Large intestine (tissue), 3 donors: ENCODE data around the gene ZKSCAN1. TPM values are rescaled to one million over a fixed set of nuclear protein-coding genes. Genes with fewer than 3 reads are reported as not detected.

Experiments used
- DNase-seq, 2 donors: peaks; one replicate each; pipeline versions ENCODE4 v3.0.0 to v3.0.0-alpha.2; 2013
- H3K27ac ChIP-seq: one replicate; pipeline ENCODE4 v1.5.1; 2013; ENCODE audit warnings: low read length
- H3K27me3 ChIP-seq: 2 replicates; pipeline ENCODE4 v1.6.1; 2013; ENCODE audit warnings: low read length; ENCODE audit not compliant: control insufficient read depth, insufficient read depth
- H3K36me3 ChIP-seq: 2 replicates; pipeline ENCODE4 v1.6.1; 2013; ENCODE audit warnings: low read length; ENCODE audit not compliant: control insufficient read depth, insufficient read depth
- H3K4me1 ChIP-seq: one replicate; pipeline ENCODE4 v1.6.1; 2013; ENCODE audit warnings: low read length; ENCODE audit not compliant: control insufficient read depth, insufficient read depth
- H3K4me3 ChIP-seq: one replicate; pipeline ENCODE4 v1.5.1; 2013; ENCODE audit warnings: low read length
- H3K9me3 ChIP-seq: one replicate; pipeline ENCODE4 v1.6.1; 2013; ENCODE audit warnings: mild to moderate bottlenecking, low read depth, low read length, moderate library complexity; ENCODE audit not compliant: control insufficient read depth
- WGBS: methylation state at CpG from one replicate; pipeline ENCODE4 v1.1.5; 2013; ENCODE audit warnings: low lambda C conversion rate; ENCODE audit not compliant: insufficient coverage; 5-methylcytosine and 5-hydroxymethylcytosine counted together
- polyA plus RNA-seq: library from polyadenylated mRNA; unstranded; fragments of 120-200 nt; gene quantifications from one replicate; pipeline ENCODE4 v1.2.1, GENCODE V29; 2013

Gene ZKSCAN1
- polyA plus RNA-seq, 1 donor, result 45.6 TPM

- Histone ChIP-seq H3K4me1 (peaks cover 2% of the 10 kb centered on the region), H3K27me3 (no peaks in the 10 kb centered on the region), H3K4me3 (no peak overlapping the region), H3K36me3 (peaks cover 56% of the 10 kb centered on the region), H3K9me3 (no peaks in the 10 kb centered on the region), H3K27ac (no peak overlapping the region)
- WGBS, result no CpG with 5 or more reads among the region's 8 CpGs
- no peak for DNase-seq
Observed at GRCh38 chr7:100034871-100035510, 19.6 kb downstream of the ZKSCAN1 start.

- Histone ChIP-seq H3K27ac (no peak overlapping the region), H3K4me3 (no peak overlapping the region), H3K36me3 (peaks cover 47% of the 10 kb centered on the region), H3K9me3 (no peaks in the 10 kb centered on the region), H3K27me3 (no peaks in the 10 kb centered on the region), H3K4me1 (peaks cover 2% of the 10 kb centered on the region)
- no CpG with 5 or more reads among the region's 6 CpGs for WGBS
- DNase-seq, result no peak
Observed at GRCh38 chr7:100035876-100036275, 20.5 kb downstream of the ZKSCAN1 start.

- Histone ChIP-seq H3K27ac (no peak overlapping the region), H3K36me3 (peaks cover 28% of the 10 kb centered on the region), H3K27me3 (no peaks in the 10 kb centered on the region), H3K4me3 (no peak overlapping the region), H3K9me3 (no peaks in the 10 kb centered on the region), H3K4me1 (peaks cover 2% of the 10 kb centered on the region)
- 67% methylated on average over 3 of the region's 7 CpGs for WGBS
- DNase-seq, result no peak
Observed at GRCh38 chr7:100038326-100038725, 22.9 kb downstream of the ZKSCAN1 start.

GRCh38 chr7:100040575-100040974 is 25.2 kb downstream of the ZKSCAN1 start:
- H3K36me3 ChIP-seq, result peaks cover 7% of the 10 kb centered on the region

GRCh38 chr7:100044718-100045117 is 29.3 kb downstream of the ZKSCAN1 start:
- DNase-seq, result no peak
- no CpG with 5 or more reads among the region's 6 CpGs for WGBS

More at GRCh38 chr7:100040575-100040974, 25.2 kb downstream of the ZKSCAN1 start:
- no CpG with 5 or more reads among the region's 7 CpGs for WGBS
- DNase-seq, result no peak
- Histone ChIP-seq H3K27ac (no peak overlapping the region), H3K4me1 (peaks cover 2% of the 10 kb centered on the region), H3K4me3 (no peak overlapping the region), H3K9me3 (no peaks in the 10 kb centered on the region), H3K27me3 (no peaks in the 10 kb centered on the region)

GRCh38 chr7:100048680-100049079 is 33.3 kb downstream of the ZKSCAN1 start:
- WGBS, result no CpG with 5 or more reads among the region's 4 CpGs
- Histone ChIP-seq H3K4me3 (no peak overlapping the region), H3K36me3 (no peaks in the 10 kb centered on the region), H3K27me3 (no peaks in the 10 kb centered on the region), H3K27ac (no peak overlapping the region), H3K4me1 (peaks cover 10% of the 10 kb centered on the region), H3K9me3 (no peaks in the 10 kb centered on the region)
- peak in 1 of 2 donors; percentile 26 for DNase-seq

More at GRCh38 chr7:100044718-100045117, 29.3 kb downstream of the ZKSCAN1 start:
- peaks cover 6% of the 10 kb centered on the region for H3K4me1 ChIP-seq
- no peaks in the 10 kb centered on the region for H3K27me3 ChIP-seq
- no peaks in the 10 kb centered on the region for H3K36me3 ChIP-seq
- no peaks in the 10 kb centered on the region for H3K9me3 ChIP-seq
- H3K4me3 ChIP-seq, result no peak overlapping the region
- no peak overlapping the region for H3K27ac ChIP-seq

GRCh38 chr7:100049441-100050291 is 34.3 kb downstream of the ZKSCAN1 start, which contains the start of gene ZSCAN21:
TSS of gene ZSCAN21 (plus strand) at chr7:100049774. CDS start at chr7:100057007, 7,233 bp downstream.
- Histone ChIP-seq H3K9me3 (no peaks in the 10 kb centered on the region), H3K4me3 (peak within 1 kb of the TSS; percentile 84), H3K27ac (peak within 1 kb of the TSS; percentile 97), H3K27me3 (no peaks in the 10 kb centered on the region), H3K36me3 (no peaks in the 10 kb centered on the region), H3K4me1 (peaks cover 10% of the 10 kb centered on the region)
- DNase-seq, result peak; percentile 77 to 90
- no CpG with 5 or more reads among the region's 47 CpGs for WGBS

GRCh38 chr7:100051611-100052010 is 36.2 kb downstream of the ZKSCAN1 start:
- H3K36me3 ChIP-seq, result no peaks in the 10 kb centered on the region
- no CpG with 5 or more reads among the region's 3 CpGs for WGBS
- no peak overlapping the region for H3K27ac ChIP-seq
- peaks cover 10% of the 10 kb centered on the region for H3K4me1 ChIP-seq
- no peaks in the 10 kb centered on the region for H3K27me3 ChIP-seq
- no peak for DNase-seq
- no peak overlapping the region for H3K4me3 ChIP-seq
- H3K9me3 ChIP-seq, result no peaks in the 10 kb centered on the region

GRCh38 chr7:100053215-100053614 is 37.8 kb downstream of the ZKSCAN1 start:
- H3K4me1 ChIP-seq, result peaks cover 10% of the 10 kb centered on the region
- H3K27ac ChIP-seq, result no peak overlapping the region
- peaks cover 15% of the 10 kb centered on the region for H3K36me3 ChIP-seq
- DNase-seq, result peak; percentile 63 to 69
- H3K9me3 ChIP-seq, result no peaks in the 10 kb centered on the region
- WGBS, result no CpG with 5 or more reads among the region's 3 CpGs
- no peak overlapping the region for H3K4me3 ChIP-seq
- H3K27me3 ChIP-seq, result no peaks in the 10 kb centered on the region

GRCh38 chr7:100057006-100057405 is 41.6 kb downstream of the ZKSCAN1 start:
- WGBS, result no CpG with 5 or more reads among the region's 10 CpGs

More at GRCh38 chr7:100057006-100057405, 41.6 kb downstream of the ZKSCAN1 start:
- no peak overlapping the region for H3K27ac ChIP-seq
- H3K9me3 ChIP-seq, result no peaks in the 10 kb centered on the region
- no peak for DNase-seq
- H3K4me3 ChIP-seq, result no peak overlapping the region
- peaks cover 34% of the 10 kb centered on the region for H3K36me3 ChIP-seq
- H3K4me1 ChIP-seq, result no peaks in the 10 kb centered on the region
- H3K27me3 ChIP-seq, result no peaks in the 10 kb centered on the region
